OCI-LY3 (cell line): Measurements from ENCODE around the gene DR1.
"Not testable (repeated sequence)": the region's sequence is repeated elsewhere in the genome, so short reads cannot be mapped to it uniquely, and the experiment has no call there.

ENCODE experiments used
- H2AFZ ChIP-seq: fragments of 200-600, 300-600 bp; shearing (Covaris generic); 2 replicates; pipeline ENCODE4 v1.6.0; 2014; ENCODE audit warnings: antibody characterized with exemption, low read depth, low read length
- H3K27ac ChIP-seq: fragments of 200-600, 300-600 bp; sonication (generic); 2 replicates; pipeline ENCODE4 v1.5.1; 2014; ENCODE audit warnings: mild to moderate bottlenecking, low read length, moderate library complexity, mixed read lengths
- H3K27me3 ChIP-seq: fragments of 200-600, 300-600 bp; sonication (generic); 2 replicates; pipeline ENCODE4 v1.6.1; 2014; ENCODE audit warnings: low read depth, low read length, mixed read lengths
- H3K36me3 ChIP-seq: fragments of 200-600, 300-600 bp; sonication (generic); replicated peaks from 2 replicates; pipeline ENCODE3; 2014; ENCODE audit warnings: low read depth, low read length, mixed read lengths
- H3K4me1 ChIP-seq: fragments of 300-600, 200-600 bp; sonication (generic); 2 replicates; pipeline ENCODE4 v1.6.1; 2014; ENCODE audit warnings: low read length, mixed read lengths
- H3K4me2 ChIP-seq: fragments of 200-600, 300-600 bp; sonication (generic); 2 replicates; pipeline ENCODE4 v1.6.1; 2014; ENCODE audit warnings: low read length, mixed read lengths
- H3K4me3 ChIP-seq: fragments of 300-600, 200-600 bp; sonication (generic); 2 replicates; pipeline ENCODE4 v1.5.1; 2014; ENCODE audit warnings: antibody characterized with exemption, mild to moderate bottlenecking, low read length, moderate library complexity
- H3K79me2 ChIP-seq: fragments of 300-600, 200-600 bp; shearing (Covaris generic); 2 replicates; pipeline ENCODE4 v1.6.1; 2014; ENCODE audit warnings: mild to moderate bottlenecking, low read length, mixed read lengths
- H3K9ac ChIP-seq: fragments of 300-600, 200-600 bp; shearing (Covaris generic); 2 replicates; pipeline ENCODE4 v1.6.0; 2014; ENCODE audit warnings: mild to moderate bottlenecking, low read length, moderate library complexity
- H3K9me3 ChIP-seq: fragments of 200-600, 300-600 bp; shearing (Covaris generic); 2 replicates; pipeline ENCODE4 v1.6.1; 2014; ENCODE audit warnings: low read length, mixed read lengths; ENCODE audit not compliant: insufficient read depth
- H4K20me1 ChIP-seq: fragments of 200-600, 300-600 bp; sonication (generic); 2 replicates; pipeline ENCODE4 v1.6.1; 2016; ENCODE audit warnings: low read length, mixed read lengths; ENCODE audit not compliant: insufficient read depth
- CTCF ChIP-seq: fragments of 200-600, 300-600 bp; sonication (generic); IDR thresholded peaks from 2 replicates; pipeline ENCODE4 v1.5.1; 2014; ENCODE audit warnings: antibody characterized with exemption, low read length, low read depth
- EZH2phosphoT487 ChIP-seq: fragments of 200-600 bp; shearing (Covaris generic); IDR thresholded peaks from 2 replicates; pipeline ENCODE4 v1.6.1; 2018; ENCODE audit warnings: antibody characterized with exemption, mixed run types, low read depth

DR1 gene

GRCh38 chr1:93365813-93366212 is 20.1 kb downstream of the DR1 start:
- Histone ChIP-seq H4K20me1 (peaks cover 4% of the 10 kb centered on the region; the same call in 1 of the 2 replicates), H3K4me2 (no peak overlapping the region), H3K4me3 (no peak overlapping the region), H3K27me3 (no peaks in the 10 kb centered on the region), H3K4me1 (peaks cover 6% of the 10 kb centered on the region; the same call in 1 of the 2 replicates), H3K79me2 (peaks cover 27% of the 10 kb centered on the region), H3K36me3 (peaks cover 21% of the 10 kb centered on the region), H3K27ac (no peak overlapping the region), H3K9ac (no peak overlapping the region), H2AFZ (no peak overlapping the region), H3K9me3 (no peaks in the 10 kb centered on the region)
- TF ChIP-seq CTCF (no peak), EZH2phosphoT487 (no peak)

- H3K27ac ChIP-seq, result no peak overlapping the region
- no peaks in the 10 kb centered on the region for H3K4me1 ChIP-seq
- no peak overlapping the region for H3K4me3 ChIP-seq
- no peaks in the 10 kb centered on the region for H3K9me3 ChIP-seq
- TF ChIP-seq EZH2phosphoT487, result no peak
- no peak for TF ChIP-seq CTCF
- no peaks in the 10 kb centered on the region for H3K79me2 ChIP-seq
- no peak overlapping the region for H3K4me2 ChIP-seq
- no peaks in the 10 kb centered on the region for H3K27me3 ChIP-seq
- peaks cover 10% of the 10 kb centered on the region for H3K36me3 ChIP-seq
- no peak overlapping the region for H2AFZ ChIP-seq
- H4K20me1 ChIP-seq, result peaks cover 4% of the 10 kb centered on the region; the same call in 1 of the 2 replicates
- no peak overlapping the region for H3K9ac ChIP-seq
Measured at GRCh38 chr1:93369734-93370133, 24.0 kb downstream of the DR1 start.

- Histone ChIP-seq H2AFZ (no peak overlapping the region), H3K9me3 (no peaks in the 10 kb centered on the region), H4K20me1 (no peaks in the 10 kb centered on the region), H3K9ac (no peak overlapping the region), H3K4me1 (no peaks in the 10 kb centered on the region), H3K27me3 (no peaks in the 10 kb centered on the region), H3K4me2 (no peak overlapping the region), H3K79me2 (no peaks in the 10 kb centered on the region), H3K27ac (no peak overlapping the region), H3K36me3 (peaks cover 3% of the 10 kb centered on the region), H3K4me3 (no peak overlapping the region)
- TF ChIP-seq EZH2phosphoT487 (no peak), CTCF (no peak)
Measured at GRCh38 chr1:93374334-93375106, 28.8 kb downstream of the DR1 start.

- Histone ChIP-seq H3K36me3 (no peaks in the 10 kb centered on the region), H3K4me2 (no peak overlapping the region), H3K27ac (no peak overlapping the region)
Measured at GRCh38 chr1:93384656-93385055, 38.9 kb downstream of the DR1 start.

GRCh38 chr1:93386268-93386667 is 40.6 kb downstream of the DR1 start:
- not testable (repeated sequence) for H4K20me1 ChIP-seq, H3K27ac ChIP-seq, H3K4me1 ChIP-seq, H3K79me2 ChIP-seq, H3K36me3 ChIP-seq, H3K9ac ChIP-seq, H2AFZ ChIP-seq, H3K9me3 ChIP-seq, H3K4me3 ChIP-seq, H3K4me2 ChIP-seq, H3K27me3 ChIP-seq

More at GRCh38 chr1:93384656-93385055, 38.9 kb downstream of the DR1 start:
- H3K9ac ChIP-seq, result no peak overlapping the region
- H3K4me3 ChIP-seq, result no peak overlapping the region
- no peaks in the 10 kb centered on the region for H3K79me2 ChIP-seq
- no peaks in the 10 kb centered on the region for H3K27me3 ChIP-seq
- no peaks in the 10 kb centered on the region for H3K4me1 ChIP-seq
- H2AFZ ChIP-seq, result no peak overlapping the region
- no peaks in the 10 kb centered on the region for H4K20me1 ChIP-seq
- no peaks in the 10 kb centered on the region for H3K9me3 ChIP-seq
- no peak for TF ChIP-seq CTCF
- TF ChIP-seq EZH2phosphoT487, result no peak
